Immature natural killer cell (primary cell): Measurements from ENCODE around the gene ADCY5. TPM values are rescaled to one million over a fixed set of nuclear protein-coding genes. Genes with fewer than 3 reads are reported as not detected.

Experiments
- DNase-seq, 3 donors: peaks; one replicate each; pipeline ENCODE4 v3.0.0; 2022; ENCODE audit warnings: mixed read lengths in 1 of 3
- H3K27ac Mint-ChIP-seq, 6 donors: one replicate each; pipeline ENCODE4 v1.8.0; 2020; ENCODE audit warnings: mixed read lengths in 6 of 6, mild to moderate bottlenecking in 5 of 6, inconsistent platforms in 4 of 6, moderate library complexity in 3 of 6
- H3K27me3 Mint-ChIP-seq, 3 donors: one replicate each; pipeline ENCODE4 v1.8.0; 2020 to 2021; ENCODE audit warnings: low read depth in 3 of 3, mild to moderate bottlenecking in 3 of 3, mixed read lengths in 3 of 3, moderate library complexity in 3 of 3, inconsistent platforms in 1 of 3
- H3K36me3 Mint-ChIP-seq, 3 donors: one replicate each; pipeline ENCODE4 v1.8.0; 2020; ENCODE audit warnings: mixed read lengths in 3 of 3, inconsistent platforms in 2 of 3, mild to moderate bottlenecking in 2 of 3
- H3K4me1 Mint-ChIP-seq, 2 donors: one replicate each; pipeline ENCODE4 v1.8.0; 2020; ENCODE audit warnings: inconsistent platforms in 2 of 2, mild to moderate bottlenecking in 2 of 2, mixed read lengths in 2 of 2, moderate library complexity in 1 of 2
- H3K4me3 Mint-ChIP-seq, 5 donors: one replicate each; pipeline ENCODE4 v1.8.0; 2020; ENCODE audit warnings: mild to moderate bottlenecking in 5 of 5, mixed read lengths in 5 of 5, inconsistent platforms in 3 of 5, moderate library complexity in 3 of 5
- H3K9me3 Mint-ChIP-seq, 6 donors: one replicate each; pipeline ENCODE4 v1.8.0; 2020; ENCODE audit warnings: mild to moderate bottlenecking in 6 of 6, mixed read lengths in 6 of 6, inconsistent platforms in 4 of 6, moderate library complexity in 3 of 6
- polyA plus RNA-seq, 3 donors: library from polyadenylated mRNA; unstranded; fragments of 300-500 nt; fragmentation: Illumina TruSeq; gene quantifications; one replicate each; pipeline ENCODE4 v1.2.3, GENCODE V29; 2021

ADCY5 gene
- polyA plus RNA-seq, 3 donors from 2014 or later: 0.03 TPM; not detected in 2

GRCh38 chr3:123431658-123432324, 17.1 kb downstream of the ADCY5 start:
- no peak overlapping the region for H3K4me3 Mint-ChIP-seq
- H3K4me1 Mint-ChIP-seq: no peaks in the 10 kb centered on the region
- no peak for DNase-seq
- no peaks in the 10 kb centered on the region for H3K36me3 Mint-ChIP-seq
- no peak overlapping the region for H3K27ac Mint-ChIP-seq
- H3K27me3 Mint-ChIP-seq: peaks cover 4 to 5% (median 4%) of the 10 kb centered on the region in 3 donors
- no peaks in the 10 kb centered on the region for H3K9me3 Mint-ChIP-seq

GRCh38 chr3:123431007-123431657, 17.8 kb downstream of the ADCY5 start:
- H3K36me3 Mint-ChIP-seq: no peaks in the 10 kb centered on the region
- no peak overlapping the region for H3K27ac Mint-ChIP-seq
- no peak for DNase-seq
- H3K27me3 Mint-ChIP-seq: peaks cover 4 to 5% (median 4%) of the 10 kb centered on the region in 3 donors
- no peaks in the 10 kb centered on the region for H3K4me1 Mint-ChIP-seq
- no peak overlapping the region for H3K4me3 Mint-ChIP-seq
- H3K9me3 Mint-ChIP-seq: no peaks in the 10 kb centered on the region

GRCh38 chr3:123430266-123430665, 18.6 kb downstream of the ADCY5 start:
- Mint-ChIP-seq H3K4me3 (no peak overlapping the region), H3K27me3 (peaks cover 4 to 5% (median 4%) of the 10 kb centered on the region in 3 donors), H3K27ac (no peak overlapping the region), H3K4me1 (no peaks in the 10 kb centered on the region), H3K36me3 (no peaks in the 10 kb centered on the region), H3K9me3 (no peaks in the 10 kb centered on the region)
- no peak for DNase-seq

- no peak overlapping the region for H3K27ac Mint-ChIP-seq
Observed at GRCh38 chr3:123429362-123430125, 19.3 kb downstream of the ADCY5 start.

GRCh38 chr3:123424999-123425712, 23.7 kb downstream of the ADCY5 start:
- Mint-ChIP-seq H3K27ac (no peak overlapping the region), H3K4me3 (no peak overlapping the region), H3K9me3 (no peaks in the 10 kb centered on the region), H3K27me3 (peaks cover 1 to 6% (median 2%) of the 10 kb centered on the region in 3 donors), H3K36me3 (no peaks in the 10 kb centered on the region), H3K4me1 (no peaks in the 10 kb centered on the region)
- DNase-seq: no peak

More at GRCh38 chr3:123429362-123430125, 19.3 kb downstream of the ADCY5 start:
- Mint-ChIP-seq H3K27me3 (peaks cover 4 to 5% (median 4%) of the 10 kb centered on the region in 3 donors), H3K36me3 (no peaks in the 10 kb centered on the region), H3K4me3 (no peak overlapping the region), H3K9me3 (no peaks in the 10 kb centered on the region), H3K4me1 (no peaks in the 10 kb centered on the region)
- no peak for DNase-seq

- Mint-ChIP-seq H3K27ac (no peak overlapping the region), H3K4me1 (no peaks in the 10 kb centered on the region), H3K27me3 (peaks cover 0 to 5% (median 2%) of the 10 kb centered on the region in 3 donors), H3K4me3 (no peak overlapping the region), H3K36me3 (no peaks in the 10 kb centered on the region), H3K9me3 (no peaks in the 10 kb centered on the region)
- DNase-seq: no peak
Observed at GRCh38 chr3:123424321-123424998, 24.4 kb downstream of the ADCY5 start.

- H3K36me3 Mint-ChIP-seq: no peaks in the 10 kb centered on the region
- H3K27ac Mint-ChIP-seq: no peak overlapping the region
- H3K4me1 Mint-ChIP-seq: no peaks in the 10 kb centered on the region
- no peak for DNase-seq
- H3K27me3 Mint-ChIP-seq: peaks cover 2 to 5% (median 2%) of the 10 kb centered on the region in 3 donors
- no peaks in the 10 kb centered on the region for H3K9me3 Mint-ChIP-seq
- no peak overlapping the region for H3K4me3 Mint-ChIP-seq
Observed at GRCh38 chr3:123423806-123424205, 25.1 kb downstream of the ADCY5 start.

- Mint-ChIP-seq H3K9me3 (no peaks in the 10 kb centered on the region), H3K27ac (no peak overlapping the region), H3K4me3 (no peak overlapping the region), H3K4me1 (no peaks in the 10 kb centered on the region), H3K27me3 (peaks cover 2 to 5% (median 4%) of the 10 kb centered on the region in 3 donors), H3K36me3 (no peaks in the 10 kb centered on the region)
- DNase-seq: no peak
Observed at GRCh38 chr3:123423031-123423430, 25.9 kb downstream of the ADCY5 start.

GRCh38 chr3:123422457-123422856, 26.4 kb downstream of the ADCY5 start:
- Mint-ChIP-seq H3K27ac (no peak overlapping the region), H3K27me3 (peaks cover 2 to 4% (median 3%) of the 10 kb centered on the region in 3 donors)
- DNase-seq: no peak

GRCh38 chr3:123421353-123422174, 27.3 kb downstream of the ADCY5 start:
- H3K27ac Mint-ChIP-seq: peak overlapping the region in 2 of 6 donors; percentile 39 to 53
- no peaks in the 10 kb centered on the region for H3K36me3 Mint-ChIP-seq
- H3K4me3 Mint-ChIP-seq: peak overlapping the region in 1 of 5 donors; percentile 79
- H3K9me3 Mint-ChIP-seq: no peaks in the 10 kb centered on the region
- peaks cover 2 to 3% (median 2%) of the 10 kb centered on the region in 3 donors for H3K27me3 Mint-ChIP-seq
- no peaks in the 10 kb centered on the region for H3K4me1 Mint-ChIP-seq
- DNase-seq: peak in 1 of 3 donors; percentile 18

More at GRCh38 chr3:123422457-123422856, 26.4 kb downstream of the ADCY5 start:
- no peaks in the 10 kb centered on the region for H3K36me3 Mint-ChIP-seq
- no peaks in the 10 kb centered on the region for H3K4me1 Mint-ChIP-seq
- peak overlapping the region in 1 of 5 donors; percentile 79 for H3K4me3 Mint-ChIP-seq
- no peaks in the 10 kb centered on the region for H3K9me3 Mint-ChIP-seq

GRCh38 chr3:123420416-123420968, 28.4 kb downstream of the ADCY5 start:
- Mint-ChIP-seq H3K9me3 (no peaks in the 10 kb centered on the region), H3K4me1 (no peaks in the 10 kb centered on the region), H3K27ac (no peak overlapping the region), H3K4me3 (no peak overlapping the region), H3K27me3 (peaks cover 2 to 3% (median 2%) of the 10 kb centered on the region in 3 donors), H3K36me3 (no peaks in the 10 kb centered on the region)
- DNase-seq: no peak

GRCh38 chr3:123419850-123420297, 29.0 kb downstream of the ADCY5 start:
- H3K27me3 Mint-ChIP-seq: peaks cover 2 to 3% (median 2%) of the 10 kb centered on the region in 3 donors
- DNase-seq: no peak
- H3K4me3 Mint-ChIP-seq: no peak overlapping the region
- no peaks in the 10 kb centered on the region for H3K36me3 Mint-ChIP-seq
- H3K4me1 Mint-ChIP-seq: no peaks in the 10 kb centered on the region
- no peak overlapping the region for H3K27ac Mint-ChIP-seq
- H3K9me3 Mint-ChIP-seq: no peaks in the 10 kb centered on the region
